Body of pancreas (tissue), 4 donors: Measurements from ENCODE around the gene LTC4S. TPM values are rescaled to one million over a fixed set of nuclear protein-coding genes. Genes with fewer than 3 reads are reported as not detected.

Experiments
- ATAC-seq: fragments of 150-250 bp; one replicate; pipeline ENCODE4 v1.9.1; 2016
- DNase-seq, 4 donors: peaks; one replicate each; pipeline ENCODE4 v3.0.0-alpha.2; 2019
- H3K27ac ChIP-seq, 4 donors: fragments of 200-600 bp; sonication (generic); 1 replicate in 3 of 4; 2 replicates in 1 of 4; pipeline versions ENCODE4 v1.5.1 to v1.6.1; 2016 to 2019; ENCODE audit warnings: mild to moderate bottlenecking in 1 of 4, mixed read lengths in 1 of 4, moderate library complexity in 1 of 4
- H3K27me3 ChIP-seq, 2 donors: fragments of 200-600 bp; sonication (generic); one replicate each; pipeline ENCODE4 v1.6.0; 2016; ENCODE audit warnings: mild to moderate bottlenecking in 1 of 2
- H3K36me3 ChIP-seq, 2 donors: fragments of 200-600 bp; sonication (generic); replicated peaks in 1 of 2; 2 replicates each; pipeline ENCODE4 v1.5.1; 2016; ENCODE audit warnings: low read depth in 2 of 2; ENCODE audit not compliant: insufficient read depth in 1 of 2
- H3K4me1 ChIP-seq: fragments of 200-600 bp; sonication (generic); one replicate; pipeline ENCODE4 v1.6.0; 2016
- H3K4me3 ChIP-seq, 2 donors: fragments of 200-600 bp; sonication (generic); 1 replicate in 1 of 2; 2 replicates in 1 of 2; pipeline ENCODE4 v1.5.1; 2016 to 2019
- H3K9me3 ChIP-seq, 3 donors: fragments of 200-600 bp; sonication (generic); 1 replicate in 2 of 3; 2 replicates in 1 of 3; pipeline ENCODE4 v1.5.1; 2016
- POLR2A ChIP-seq, 3 donors: fragments of 450-650 bp; IDR thresholded peaks; one replicate each; pipeline ENCODE4 v1.6.1; 2016; ENCODE audit warnings: antibody characterized with exemption in 3 of 3, mild to moderate bottlenecking in 2 of 3
- WGBS, 2 donors: methylation state at CpG; one replicate each; pipeline ENCODE4 v1.1.5; 2017; 5-methylcytosine and 5-hydroxymethylcytosine counted together
- intact Hi-C: fragments of 100-400 bp; cut with DNase I; formaldehyde crosslinking; loops from one replicate; pipeline ENCODE4 v1.15.1; 2023
- total RNA-seq, 2 donors: library from RNA; depleted of rRNA; stranded (reverse); fragments of >200 nt; gene quantifications; one replicate each; pipeline ENCODE4 v1.1.0, GENCODE V29; 2016
- TF ChIP-seq, protein P1 (sequence below), 7 experiments: fragments of 450-650 bp in 4 of 7; fragments of 200-600 bp in 3 of 7; sonication (generic) in 3 of 7; IDR thresholded peaks; one replicate each; pipeline ENCODE4 v1.5.1; 2016 to 2019; ENCODE audit warnings: antibody characterized with exemption in 7 of 7

LTC4S gene
- total RNA-seq, 2 donors from 2014 or later: 10.6 to 16.2 TPM

DNA sequence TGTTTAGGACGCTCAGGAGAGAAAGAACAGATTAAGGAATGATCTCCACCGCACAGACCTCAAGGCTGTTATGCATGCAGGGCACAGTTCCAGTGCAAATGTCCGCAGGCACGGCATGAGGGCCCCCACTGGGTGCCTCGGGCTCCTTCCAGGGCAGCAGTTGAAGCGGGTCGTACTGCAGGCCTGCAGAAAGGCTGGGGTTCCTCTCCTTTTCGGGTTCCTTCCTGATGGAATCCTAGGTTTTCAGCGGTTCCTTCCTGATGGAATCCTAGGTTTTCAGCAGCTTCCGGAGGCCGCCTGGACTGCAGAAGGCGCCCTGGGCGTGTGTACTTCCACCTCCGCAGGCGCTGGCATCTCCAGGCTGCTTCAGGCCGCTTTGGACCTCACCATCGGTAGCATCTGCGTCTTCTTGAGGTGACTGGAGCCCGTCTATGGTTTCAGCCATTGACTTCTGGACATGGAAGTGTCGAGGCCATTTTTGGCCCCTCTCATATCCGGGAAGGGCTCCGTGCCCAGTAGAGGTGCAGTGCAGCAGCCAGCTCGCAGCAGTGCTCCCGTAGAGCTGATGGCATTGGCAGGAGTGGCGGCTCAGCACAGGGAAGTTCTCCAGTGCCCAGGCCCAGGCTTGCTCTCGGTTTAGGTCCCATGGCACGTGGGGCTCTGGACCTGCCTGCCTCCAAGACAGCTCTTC lies 18.5 kb downstream of the LTC4S start:
- H3K4me1 ChIP-seq: peaks cover 14% of the 10 kb centered on the region
- intact Hi-C loops: no loop called here
- no peaks in the 10 kb centered on the region for H3K36me3 ChIP-seq
- DNase-seq: no peak
- no peaks in the 10 kb centered on the region for H3K9me3 ChIP-seq
- ATAC-seq: no peak
- H3K4me3 ChIP-seq: no peak overlapping the region
- TF ChIP-seq POLR2A (IDR thresholded peaks at IDR 0.05): no peak
- TF ChIP-seq, protein P1, sequence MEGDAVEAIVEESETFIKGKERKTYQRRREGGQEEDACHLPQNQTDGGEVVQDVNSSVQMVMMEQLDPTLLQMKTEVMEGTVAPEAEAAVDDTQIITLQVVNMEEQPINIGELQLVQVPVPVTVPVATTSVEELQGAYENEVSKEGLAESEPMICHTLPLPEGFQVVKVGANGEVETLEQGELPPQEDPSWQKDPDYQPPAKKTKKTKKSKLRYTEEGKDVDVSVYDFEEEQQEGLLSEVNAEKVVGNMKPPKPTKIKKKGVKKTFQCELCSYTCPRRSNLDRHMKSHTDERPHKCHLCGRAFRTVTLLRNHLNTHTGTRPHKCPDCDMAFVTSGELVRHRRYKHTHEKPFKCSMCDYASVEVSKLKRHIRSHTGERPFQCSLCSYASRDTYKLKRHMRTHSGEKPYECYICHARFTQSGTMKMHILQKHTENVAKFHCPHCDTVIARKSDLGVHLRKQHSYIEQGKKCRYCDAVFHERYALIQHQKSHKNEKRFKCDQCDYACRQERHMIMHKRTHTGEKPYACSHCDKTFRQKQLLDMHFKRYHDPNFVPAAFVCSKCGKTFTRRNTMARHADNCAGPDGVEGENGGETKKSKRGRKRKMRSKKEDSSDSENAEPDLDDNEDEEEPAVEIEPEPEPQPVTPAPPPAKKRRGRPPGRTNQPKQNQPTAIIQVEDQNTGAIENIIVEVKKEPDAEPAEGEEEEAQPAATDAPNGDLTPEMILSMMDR (IDR thresholded peaks at IDR 0.05): no peak
- WGBS, 2 donors: 92 to 94% methylated on average over 20 to 27 of the region's 27 CpGs
- no peaks in the 10 kb centered on the region for H3K27me3 ChIP-seq
- H3K27ac ChIP-seq: no peak overlapping the region

DNA sequence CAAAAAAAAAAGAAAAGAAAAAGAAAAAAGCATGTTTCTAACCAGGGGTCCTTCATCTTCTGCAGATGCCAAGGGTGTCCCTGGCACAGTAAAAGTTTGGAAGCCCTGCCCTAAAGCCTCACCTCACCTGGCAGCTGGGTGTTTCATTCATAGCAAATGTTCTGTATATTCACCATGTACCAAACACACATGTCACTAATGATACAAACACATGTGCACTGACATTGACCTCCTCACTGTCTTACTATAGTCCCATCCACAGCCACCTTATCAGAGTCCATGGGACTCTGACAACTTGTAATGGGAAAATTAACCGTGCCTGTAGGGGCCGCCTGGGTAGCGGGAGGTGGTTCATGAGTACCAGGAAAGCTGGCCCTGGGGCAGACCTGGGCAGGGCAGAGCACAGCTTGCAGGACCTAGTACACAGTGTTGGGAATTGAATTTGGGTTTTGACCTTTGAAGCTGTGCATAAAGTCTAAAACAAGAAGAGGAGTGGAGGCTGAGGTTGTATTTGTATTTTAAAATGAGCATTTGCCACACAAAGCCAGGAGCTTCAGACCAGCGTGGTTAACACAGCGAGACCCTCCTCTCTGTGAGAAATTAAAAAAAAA lies 19.3 kb downstream of the LTC4S start:
- Histone ChIP-seq H3K4me1 (peaks cover 14% of the 10 kb centered on the region), H3K4me3 (no peak overlapping the region), H3K36me3 (no peaks in the 10 kb centered on the region), H3K27me3 (no peaks in the 10 kb centered on the region), H3K9me3 (no peaks in the 10 kb centered on the region), H3K27ac (no peak overlapping the region)
- TF ChIP-seq, protein P1 (IDR thresholded peaks at IDR 0.05): no peak
- TF ChIP-seq POLR2A (IDR thresholded peaks at IDR 0.05): no peak
- DNase-seq (no peak), ATAC-seq (no peak)
- 87 to 88% methylated on average over 5 of the region's 5 CpGs for WGBS, 2 donors
- intact Hi-C loops: no loop called here

GRCh38 chr5:179814090-179814489 lies 20.3 kb downstream of the LTC4S start:
- no peak overlapping the region for H3K4me3 ChIP-seq
- no peaks in the 10 kb centered on the region for H3K27me3 ChIP-seq
- DNase-seq: no peak
- no peaks in the 10 kb centered on the region for H3K36me3 ChIP-seq
- H3K4me1 ChIP-seq: peaks cover 20% of the 10 kb centered on the region
- no peak for TF ChIP-seq POLR2A (IDR thresholded peaks at IDR 0.05)
- TF ChIP-seq, protein P1 (IDR thresholded peaks at IDR 0.05): no peak
- no peaks in the 10 kb centered on the region for H3K9me3 ChIP-seq
- no peak for ATAC-seq
- H3K27ac ChIP-seq: no peak overlapping the region
- intact Hi-C loops: no loop called here
- 77 to 87% methylated on average over 3 of the region's 3 CpGs for WGBS, 2 donors

GRCh38 chr5:179815491-179816249 lies 21.9 kb downstream of the LTC4S start:
- H3K27ac ChIP-seq: no peak overlapping the region
- no peak for DNase-seq
- intact Hi-C loops: no loop called here
- no peaks in the 10 kb centered on the region for H3K36me3 ChIP-seq
- ATAC-seq: no peak
- no peak for TF ChIP-seq POLR2A (IDR thresholded peaks at IDR 0.05)
- TF ChIP-seq, protein P1 (IDR thresholded peaks at IDR 0.05): no peak
- peaks cover 34% of the 10 kb centered on the region for H3K4me1 ChIP-seq
- H3K27me3 ChIP-seq: no peaks in the 10 kb centered on the region
- WGBS, 2 donors: 93 to 95% methylated on average over 18 to 21 of the region's 21 CpGs
- no peaks in the 10 kb centered on the region for H3K9me3 ChIP-seq
- no peak overlapping the region for H3K4me3 ChIP-seq
